Activated CD4-positive, alpha-beta memory T cell treated with anti-CD3 and anti-CD28 coated beads, Interleukin-2, amount 10 ng/mL, durations not matched to agents 7 days and 5 days (primary cell): Measurements from ENCODE around the gene RMND1. TPM values are rescaled to one million over a fixed set of nuclear protein-coding genes. Genes with fewer than 3 reads are reported as not detected.

ENCODE experiments used
- CTCF ChIA-PET: fragments of 350-600 bp; sonication (Branson Sonifier 250); formaldehyde crosslinking; loops from one replicate; lab custom pipeline; 2021; ENCODE audit warnings: antibody characterized with exemption, inconsistent platforms; lab: Charles Lee
- POLR2A ChIA-PET: fragments of 350-600 bp; sonication (Branson Sonifier 250); formaldehyde crosslinking; loops from one replicate; lab custom pipeline; 2021; ENCODE audit warnings: antibody characterized with exemption; lab: Charles Lee
- DNase-seq: peaks from one replicate; pipeline ENCODE4 v3.0.0-alpha.2; 2020
- H3K27ac Mint-ChIP-seq: one replicate; pipeline ENCODE4 v1.8.0; 2021; ENCODE audit warnings: mild to moderate bottlenecking, mixed read lengths
- H3K27me3 Mint-ChIP-seq: one replicate; pipeline ENCODE4 v1.8.0; 2021; ENCODE audit warnings: mixed read lengths
- H3K36me3 Mint-ChIP-seq: one replicate; pipeline ENCODE4 v1.8.0; 2021; ENCODE audit warnings: low read depth, mixed read lengths
- H3K4me1 Mint-ChIP-seq: one replicate; pipeline ENCODE4 v1.8.0; 2021; ENCODE audit warnings: mixed read lengths
- H3K4me3 Mint-ChIP-seq: one replicate; pipeline ENCODE4 v1.8.0; 2021; ENCODE audit warnings: mild to moderate bottlenecking, mixed read lengths
- H3K9me3 Mint-ChIP-seq: one replicate; pipeline ENCODE4 v1.8.0; 2021; ENCODE audit warnings: mixed read lengths
- total RNA-seq, 2 experiments: library from RNA; stranded (reverse); gene quantifications; one replicate each; pipeline ENCODE4 v1.2.3, GENCODE V29; 2021

The RMND1 gene
- total RNA-seq, 2 experiments from 2014 or later = 18.7 to 22.6 TPM

- Mint-ChIP-seq H3K27ac (no peak overlapping the region), H3K9me3 (no peaks in the 10 kb centered on the region), H3K36me3 (peaks cover 25% of the 10 kb centered on the region), H3K27me3 (no peaks in the 10 kb centered on the region), H3K4me3 (no peak overlapping the region), H3K4me1 (peaks cover 24% of the 10 kb centered on the region)
- POLR2A ChIA-PET = interaction anchor here (1.1 kb wide), 1 partner anchor 11 kb away, joined by 3 read pairs; no protein-coding TSS in a partner anchor
- no peak for DNase-seq
- CTCF ChIA-PET = interaction anchor here (0.7 to 1.1 kb wide), 4 partner anchors 9 to 1194 kb away, joined by 3 to 4 read pairs (median 4); no protein-coding TSS in a partner anchor
Measured at GRCh38 chr6:151448623-151449022, 3.3 kb downstream of the RMND1 start.

DNA sequence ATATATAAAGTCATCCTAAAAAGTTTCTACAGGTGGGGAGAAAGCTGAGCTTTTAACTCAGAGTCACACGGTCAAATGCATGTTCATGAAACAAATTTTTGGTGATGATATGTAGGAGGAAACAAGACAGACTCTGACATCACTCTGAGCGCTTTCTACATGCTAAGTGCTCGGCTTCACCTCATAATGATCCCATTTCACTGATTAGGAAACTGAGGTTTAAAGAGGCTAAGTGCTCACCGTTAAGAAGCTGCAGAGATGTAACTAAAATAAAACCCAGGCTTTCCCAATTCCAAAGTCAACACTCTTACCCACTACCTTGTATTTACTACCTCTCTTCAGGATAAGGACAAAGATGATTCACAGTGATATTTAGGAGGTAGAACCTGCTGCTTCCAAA is 4.7 kb downstream of the RMND1 start:
- Mint-ChIP-seq H3K4me1 (peaks cover 25% of the 10 kb centered on the region), H3K4me3 (no peak overlapping the region), H3K9me3 (no peaks in the 10 kb centered on the region), H3K36me3 (peaks cover 23% of the 10 kb centered on the region), H3K27ac (no peak overlapping the region), H3K27me3 (no peaks in the 10 kb centered on the region)
- CTCF ChIA-PET = no interaction called here
- no peak for DNase-seq
- POLR2A ChIA-PET = no interaction called here

DNA sequence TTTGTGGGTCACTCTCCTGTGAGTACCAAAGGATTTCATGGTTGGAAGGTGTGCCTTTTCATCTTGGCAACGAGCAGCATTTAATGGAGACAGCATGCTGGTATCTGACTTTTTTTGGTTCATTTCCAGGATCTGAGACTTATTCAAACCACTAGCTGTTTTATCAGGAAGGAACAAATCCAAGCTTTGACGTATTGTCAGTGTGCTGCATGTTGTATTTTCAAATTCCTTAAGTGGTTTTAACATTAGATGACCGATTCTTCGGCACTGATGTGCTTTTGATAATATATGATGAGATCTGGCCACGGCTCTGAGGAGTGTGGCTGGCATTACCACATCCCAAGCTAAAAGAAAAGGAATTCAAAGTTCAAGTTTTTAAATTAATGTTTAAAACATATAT is 6.4 kb downstream of the RMND1 start:
- Mint-ChIP-seq H3K27me3 (no peaks in the 10 kb centered on the region), H3K9me3 (no peaks in the 10 kb centered on the region), H3K4me1 (peaks cover 25% of the 10 kb centered on the region), H3K4me3 (no peak overlapping the region), H3K36me3 (peaks cover 16% of the 10 kb centered on the region), H3K27ac (no peak overlapping the region)
- no peak for DNase-seq
- POLR2A ChIA-PET = no interaction called here
- CTCF ChIA-PET = interaction anchor here (0.7 kb wide), 1 partner anchor 39 kb away, joined by 5 read pairs; no protein-coding TSS in a partner anchor

DNA sequence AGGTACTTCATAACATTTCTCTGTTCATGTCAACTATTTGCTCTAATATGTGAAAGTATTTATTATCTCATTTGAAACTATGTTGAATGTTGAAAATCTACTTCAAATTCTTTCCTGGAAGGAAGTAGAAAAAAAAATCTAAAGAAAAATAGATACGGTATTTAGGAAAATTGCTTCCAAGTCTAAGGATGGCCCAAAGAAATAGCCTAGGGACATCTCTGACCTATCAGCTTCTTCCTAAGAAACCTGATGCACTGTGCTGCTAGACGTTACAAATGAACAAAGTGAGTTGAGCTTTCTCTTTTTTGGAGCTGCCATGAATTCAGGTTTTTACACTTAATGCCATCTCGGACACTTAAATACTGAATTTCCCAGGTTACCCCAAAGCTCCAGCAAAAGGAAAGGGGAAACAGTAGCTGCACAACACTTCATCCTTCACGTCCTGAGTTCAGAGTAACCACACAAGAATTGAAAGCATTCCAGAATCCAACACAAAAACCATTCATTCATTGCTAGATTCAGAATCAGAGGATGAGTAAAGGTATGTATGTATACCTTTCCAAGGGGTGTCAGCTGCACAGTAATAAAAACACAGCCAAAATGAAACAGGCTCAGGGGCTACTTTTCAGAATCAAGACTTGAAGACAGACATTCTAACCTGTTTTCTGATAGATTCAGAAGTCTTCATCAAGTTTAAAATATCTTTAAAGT is 7.9 kb downstream of the RMND1 start:
- Mint-ChIP-seq H3K36me3 (peaks cover 15% of the 10 kb centered on the region), H3K9me3 (no peaks in the 10 kb centered on the region), H3K4me1 (peaks cover 24% of the 10 kb centered on the region), H3K27ac (no peak overlapping the region), H3K27me3 (no peaks in the 10 kb centered on the region), H3K4me3 (no peak overlapping the region)
- ChIA-PET CTCF (interaction anchor here (0.5 kb wide), 1 partner anchor 31 kb away, joined by 5 read pairs; no protein-coding TSS in a partner anchor), POLR2A (interaction anchor here (1.4 kb wide), 1 partner anchor 54 kb away, joined by 3 read pairs; no protein-coding TSS in a partner anchor)
- DNase-seq = no peak

- Mint-ChIP-seq H3K27me3 (no peaks in the 10 kb centered on the region), H3K4me3 (no peak overlapping the region), H3K36me3 (peaks cover 17% of the 10 kb centered on the region), H3K27ac (no peak overlapping the region), H3K9me3 (no peaks in the 10 kb centered on the region), H3K4me1 (peaks cover 24% of the 10 kb centered on the region)
- ChIA-PET CTCF (no interaction called here), POLR2A (interaction anchor here (1.4 kb wide), 1 partner anchor 53 kb away, joined by 3 read pairs; no protein-coding TSS in a partner anchor)
- DNase-seq = no peak
Measured at GRCh38 chr6:151443454-151443853, 8.5 kb downstream of the RMND1 start.

GRCh38 chr6:151442371-151442770 is 9.6 kb downstream of the RMND1 start:
- peaks cover 23% of the 10 kb centered on the region for H3K36me3 Mint-ChIP-seq
- no peak overlapping the region for H3K27ac Mint-ChIP-seq
- no peak overlapping the region for H3K4me3 Mint-ChIP-seq
- POLR2A ChIA-PET = interaction anchor here (3.1 kb wide), 1 partner anchor 9 kb away, joined by 17 read pairs; the partner anchor contains the start of gene RMND1
- DNase-seq = no peak
- no peaks in the 10 kb centered on the region for H3K9me3 Mint-ChIP-seq
- CTCF ChIA-PET = interaction anchor here (1.1 to 1.4 kb wide), 3 partner anchors 9 to 37 kb away, joined by 3 to 6 read pairs (median 5); partner anchors contain the start of gene RMND1
- no peaks in the 10 kb centered on the region for H3K27me3 Mint-ChIP-seq
- H3K4me1 Mint-ChIP-seq = peaks cover 18% of the 10 kb centered on the region

- CTCF ChIA-PET = interaction anchor here (0.7 to 2.0 kb wide), 6 partner anchors 10 to 221 kb away, joined by 3 to 7 read pairs (median 5); partner anchors contain the start of gene RMND1
- no peak overlapping the region for H3K4me3 Mint-ChIP-seq
- H3K4me1 Mint-ChIP-seq = peaks cover 18% of the 10 kb centered on the region
- no peak overlapping the region for H3K27ac Mint-ChIP-seq
- POLR2A ChIA-PET = interaction anchor here (3.1 kb wide), 1 partner anchor 10 kb away, joined by 17 read pairs; the partner anchor contains the start of gene RMND1
- no peak for DNase-seq
- H3K27me3 Mint-ChIP-seq = no peaks in the 10 kb centered on the region
- no peaks in the 10 kb centered on the region for H3K9me3 Mint-ChIP-seq
- peaks cover 25% of the 10 kb centered on the region for H3K36me3 Mint-ChIP-seq
Measured at GRCh38 chr6:151441390-151442166, 10.3 kb downstream of the RMND1 start.

DNA sequence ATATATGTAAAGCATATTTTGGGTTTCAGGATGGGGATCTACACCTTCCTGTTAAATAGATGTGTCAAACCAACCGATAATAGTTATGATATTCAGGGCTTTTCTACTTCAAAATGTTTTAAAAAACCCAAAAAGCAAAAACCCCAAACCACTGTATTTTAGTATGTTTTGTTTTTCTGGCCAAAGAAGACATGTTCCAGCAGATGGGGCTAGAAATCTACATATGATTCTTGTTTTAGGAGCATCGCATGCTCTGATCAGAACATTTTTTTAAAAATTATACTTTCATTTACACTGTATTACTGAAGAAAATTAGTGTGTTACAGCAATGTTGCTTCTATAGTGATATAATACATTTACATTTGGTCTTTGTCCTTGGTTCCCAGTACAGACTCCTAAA is 11.0 kb downstream of the RMND1 start:
- no peak for DNase-seq
- H3K27ac Mint-ChIP-seq = no peak overlapping the region
- POLR2A ChIA-PET = interaction anchor here (0.8 to 3.1 kb wide), 2 partner anchors 11 to 13 kb away, joined by 3 to 17 read pairs; partner anchors contain the start of gene RMND1

GRCh38 chr6:151440498-151440897 is 11.4 kb downstream of the RMND1 start:
- peaks cover 32% of the 10 kb centered on the region for H3K36me3 Mint-ChIP-seq
- no peaks in the 10 kb centered on the region for H3K9me3 Mint-ChIP-seq
- no peak overlapping the region for H3K27ac Mint-ChIP-seq
- no peak overlapping the region for H3K4me3 Mint-ChIP-seq
- peaks cover 18% of the 10 kb centered on the region for H3K4me1 Mint-ChIP-seq
- no peaks in the 10 kb centered on the region for H3K27me3 Mint-ChIP-seq
- ChIA-PET CTCF (interaction anchor here (0.5 to 2.0 kb wide), 8 partner anchors 8 to 200 kb away, joined by 3 to 7 read pairs (median 4); partner anchors contain the start of gene RMND1), POLR2A (interaction anchor here (0.8 to 3.1 kb wide), 2 partner anchors 11 to 13 kb away, joined by 3 to 17 read pairs; partner anchors contain the start of gene RMND1)
- DNase-seq = no peak

More for the DNA sequence above, 11.0 kb downstream of the RMND1 start:
- CTCF ChIA-PET = interaction anchor here (0.7 to 2.0 kb wide), 8 partner anchors 11 to 222 kb away, joined by 3 to 7 read pairs (median 4); partner anchors contain the start of gene RMND1
- H3K4me1 Mint-ChIP-seq = peaks cover 18% of the 10 kb centered on the region
- H3K4me3 Mint-ChIP-seq = no peak overlapping the region
- no peaks in the 10 kb centered on the region for H3K9me3 Mint-ChIP-seq
- peaks cover 32% of the 10 kb centered on the region for H3K36me3 Mint-ChIP-seq
- H3K27me3 Mint-ChIP-seq = no peaks in the 10 kb centered on the region

GRCh38 chr6:151437401-151437800 is 14.5 kb downstream of the RMND1 start:
- Mint-ChIP-seq H3K27me3 (no peaks in the 10 kb centered on the region), H3K4me1 (peaks cover 13% of the 10 kb centered on the region), H3K27ac (no peak overlapping the region), H3K36me3 (peaks cover 33% of the 10 kb centered on the region), H3K9me3 (no peaks in the 10 kb centered on the region), H3K4me3 (no peak overlapping the region)
- ChIA-PET POLR2A (interaction anchor here (0.9 to 1.3 kb wide), 3 partner anchors 11 to 24 kb away, joined by 3 to 4 read pairs (median 3); partner anchors contain the start of gene RMND1), CTCF (no interaction called here)
- DNase-seq = no peak

DNA sequence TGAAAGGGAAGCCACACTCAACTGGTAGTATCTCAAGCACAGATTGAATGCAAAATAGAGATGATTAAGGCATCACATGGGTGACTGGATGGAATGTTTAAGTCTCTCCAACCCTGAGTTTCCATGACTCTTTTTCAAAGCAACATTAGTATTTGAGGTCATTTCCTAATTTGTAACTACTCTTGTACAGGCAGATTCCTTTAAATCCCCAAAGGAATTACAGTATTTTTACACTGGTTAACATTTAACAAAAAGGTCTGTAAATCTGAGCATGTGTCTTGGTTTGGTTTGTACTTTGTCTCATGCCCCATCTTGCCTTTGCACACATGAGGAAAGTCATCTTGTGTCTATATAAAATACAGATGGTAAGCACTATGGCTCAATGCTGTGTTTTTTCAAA is 15.1 kb downstream of the RMND1 start:
- no peak for DNase-seq
- ChIA-PET POLR2A (interaction anchor here (0.9 to 1.3 kb wide), 3 partner anchors 12 to 24 kb away, joined by 3 to 4 read pairs (median 3); partner anchors contain the start of gene RMND1), CTCF (no interaction called here)
- Mint-ChIP-seq H3K36me3 (peaks cover 33% of the 10 kb centered on the region), H3K27ac (no peak overlapping the region), H3K4me1 (peaks cover 11% of the 10 kb centered on the region), H3K9me3 (no peaks in the 10 kb centered on the region), H3K4me3 (no peak overlapping the region), H3K27me3 (no peaks in the 10 kb centered on the region)

DNA sequence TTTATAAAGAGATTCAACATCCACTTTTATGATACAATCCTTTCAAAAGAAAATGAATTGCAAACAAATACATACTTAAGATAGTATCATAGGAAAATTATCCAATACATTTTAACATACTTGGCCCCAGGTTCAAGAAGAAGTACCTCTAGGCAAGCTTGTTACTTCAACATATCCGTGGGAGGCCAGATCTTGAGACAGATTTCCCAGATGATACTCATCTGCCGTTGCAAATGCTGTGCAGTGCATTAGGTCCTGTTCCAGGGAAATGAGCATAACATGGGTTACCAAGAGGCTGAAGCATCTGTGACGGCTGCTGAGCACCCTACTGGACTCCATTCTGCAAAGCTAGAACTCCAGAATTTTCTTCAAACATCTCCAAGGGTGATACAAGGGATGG is 15.6 kb downstream of the RMND1 start:
- ChIA-PET POLR2A (interaction anchor here (1.3 kb wide), 1 partner anchor 15 kb away, joined by 3 read pairs; the partner anchor contains the start of gene RMND1), CTCF (no interaction called here)
- no peak for DNase-seq
- H3K9me3 Mint-ChIP-seq = no peaks in the 10 kb centered on the region
- peaks cover 8% of the 10 kb centered on the region for H3K4me1 Mint-ChIP-seq
- peaks cover 32% of the 10 kb centered on the region for H3K36me3 Mint-ChIP-seq
- H3K4me3 Mint-ChIP-seq = no peak overlapping the region
- no peak overlapping the region for H3K27ac Mint-ChIP-seq
- H3K27me3 Mint-ChIP-seq = no peaks in the 10 kb centered on the region
